Caco-2 (cell line): Measurements from ENCODE around the gene SLC35E1. TPM values are rescaled to one million over a fixed set of nuclear protein-coding genes. Genes with fewer than 3 reads are reported as not detected.

Experiments used
- BruUV-seq: library from RNA; stranded (reverse); fragments of 400-500 nt; replicated peaks from 2 replicates; lab custom pipeline; 2021; lab: Mats Ljungman, UMichigan
- CTCF ChIA-PET: fragments of 300-600 bp; sonication (Branson Sonifier 250); formaldehyde crosslinking; loops from one replicate; lab custom pipeline; 2022; ENCODE audit warnings: antibody characterized with exemption; lab: Charles Lee
- POLR2A ChIA-PET: fragments of 300-600 bp; sonication (Branson Sonifier 250); formaldehyde crosslinking; loops from one replicate; lab custom pipeline; 2022; ENCODE audit warnings: antibody characterized with exemption; lab: Charles Lee
- DNase-seq, 2 experiments: peaks; one replicate each; pipeline versions ENCODE4 v3.0.0 to v3.0.0-alpha.2; 2020 to 2022
- H3K27me3 ChIP-seq: replicated peaks from 2 replicates; pipeline ENCODE4 v1.6.0; 2011; ENCODE audit warnings: low read length; ENCODE audit not compliant: control insufficient read depth, insufficient read depth
- H3K36me3 ChIP-seq: 2 replicates; pipeline ENCODE4 v1.5.1; 2011; ENCODE audit warnings: low read length; ENCODE audit not compliant: control insufficient read depth, insufficient read depth
- H3K4me1 ChIP-seq: fragments of 250-450 bp; sonication (Bioruptor Pico); 2 replicates; pipeline ENCODE4 v1.5.1; 2020; ENCODE audit warnings: mild to moderate bottlenecking
- H3K4me3 ChIP-seq: 2 replicates; pipeline ENCODE4 v1.5.1; 2011; ENCODE audit warnings: low read depth, mild to moderate bottlenecking, control low read depth, low read length
- H3K9me3 ChIP-seq: fragments of 250-450 bp; sonication (Bioruptor Pico); 2 replicates; pipeline ENCODE4 v1.5.1; 2020; ENCODE audit warnings: mild to moderate bottlenecking, moderate library complexity
- H3K27ac Mint-ChIP-seq: one replicate; pipeline ENCODE4 v1.8.0; 2022; ENCODE audit warnings: mixed read lengths; ENCODE audit not compliant: unreplicated experiment
- H3K27me3 Mint-ChIP-seq: one replicate; pipeline ENCODE4 v1.8.0; 2022; ENCODE audit warnings: mixed read lengths; ENCODE audit not compliant: insufficient read depth, unreplicated experiment
- H3K36me3 Mint-ChIP-seq: one replicate; pipeline ENCODE4 v1.8.0; 2022; ENCODE audit warnings: mild to moderate bottlenecking, mixed read lengths; ENCODE audit not compliant: insufficient read depth, unreplicated experiment
- H3K4me1 Mint-ChIP-seq: one replicate; pipeline ENCODE4 v1.8.0; 2022; ENCODE audit warnings: low read depth, mixed read lengths; ENCODE audit not compliant: unreplicated experiment
- H3K4me3 Mint-ChIP-seq: one replicate; pipeline ENCODE4 v1.8.0; 2022; ENCODE audit warnings: mild to moderate bottlenecking, moderate library complexity, mixed read lengths; ENCODE audit not compliant: unreplicated experiment
- H3K9me3 Mint-ChIP-seq: one replicate; pipeline ENCODE4 v1.8.0; 2022; ENCODE audit warnings: mixed read lengths; ENCODE audit not compliant: unreplicated experiment
- CTCF ChIP-seq, 2 experiments: fragments of 200-600 bp in 1 of 2; IDR thresholded peaks; 1 replicate in 1 of 2; 2 replicates in 1 of 2; pipeline versions ENCODE4 v1.5.1 to v1.8.0; 2011 to 2022; ENCODE audit warnings: antibody characterized with exemption in 1 of 2, control low read depth in 1 of 2, inconsistent platforms in 1 of 2, low read depth in 1 of 2, low read length in 1 of 2, mild to moderate bottlenecking in 1 of 2, moderate library complexity in 1 of 2; ENCODE audit not compliant: insufficient read depth in 1 of 2, severe bottlenecking in 1 of 2, unreplicated experiment in 1 of 2
- intact Hi-C: fragments of 100-400 bp; cut with micrococcal nuclease; formaldehyde crosslinking; loops from one replicate; pipeline ENCODE4 v1.10.0; 2022; ENCODE audit not compliant: unreplicated experiment
- total RNA-seq: library from RNA; stranded (reverse); gene quantifications from 2 replicates; pipeline ENCODE4 v1.2.3, GENCODE V29; 2022

SLC35E1 gene
- total RNA-seq, 1 experiment from 2014 or later, result 37.9 TPM

- Histone ChIP-seq H3K36me3 (peaks cover 6% of the 10 kb centered on the region; the same call in 1 of the 2 replicates), H3K9me3 (no peaks in the 10 kb centered on the region)
Measured at GRCh38 chr19:16519230-16519687, 53.0 kb downstream of the SLC35E1 start.

GRCh38 chr19:16518483-16519229, 53.6 kb downstream of the SLC35E1 start:
- Mint-ChIP-seq H3K4me3 (no peak overlapping the region), H3K9me3 (no peaks in the 10 kb centered on the region), H3K4me1 (no peaks in the 10 kb centered on the region), H3K36me3 (peaks cover 80% of the 10 kb centered on the region), H3K27me3 (no peaks in the 10 kb centered on the region), H3K27ac (no peak overlapping the region)
- DNase-seq, result no peak
- Histone ChIP-seq H3K9me3 (no peaks in the 10 kb centered on the region), H3K4me3 (no peak overlapping the region), H3K27me3 (no peaks in the 10 kb centered on the region), H3K4me1 (no peaks in the 10 kb centered on the region), H3K36me3 (peaks cover 5% of the 10 kb centered on the region; the same call in 1 of the 2 replicates)
- intact Hi-C loops, result no loop called here
- ChIA-PET POLR2A (no interaction called here), CTCF (interaction anchor here (1.1 kb wide), 1 partner anchor 77 kb away, joined by 3 read pairs; no protein-coding TSS in a partner anchor)
- peak in 1 of 2 experiments; percentile 15 for TF ChIP-seq CTCF (IDR thresholded peaks at IDR 0.05; ENCODE audit: insufficient read depth in 1 of 2, low read depth in 1 of 2, low read length in 1 of 2, severe bottlenecking in 1 of 2, unreplicated experiment in 1 of 2)
- no TSS peak for BruUV-seq

More at GRCh38 chr19:16519230-16519687, 53.0 kb downstream of the SLC35E1 start:
- H3K4me1 Mint-ChIP-seq, result no peaks in the 10 kb centered on the region
- H3K9me3 Mint-ChIP-seq, result no peaks in the 10 kb centered on the region
- H3K36me3 Mint-ChIP-seq, result peaks cover 86% of the 10 kb centered on the region
- H3K4me3 Mint-ChIP-seq, result no peak overlapping the region
- no peak for DNase-seq
- no TSS peak for BruUV-seq
- H3K4me3 ChIP-seq, result no peak overlapping the region
- no peaks in the 10 kb centered on the region for H3K27me3 Mint-ChIP-seq
- no peak overlapping the region for H3K27ac Mint-ChIP-seq
- H3K4me1 ChIP-seq, result no peaks in the 10 kb centered on the region
- intact Hi-C loops, result no loop called here
- no peak for TF ChIP-seq CTCF (IDR thresholded peaks at IDR 0.05; ENCODE audit: insufficient read depth in 1 of 2, low read depth in 1 of 2, low read length in 1 of 2, severe bottlenecking in 1 of 2, unreplicated experiment in 1 of 2)
- H3K27me3 ChIP-seq, result no peaks in the 10 kb centered on the region
- POLR2A ChIA-PET, result no interaction called here
- CTCF ChIA-PET, result no interaction called here

GRCh38 chr19:16518061-16518460, 54.2 kb downstream of the SLC35E1 start:
- no peak for DNase-seq
- intact Hi-C loops, result no loop called here

More at GRCh38 chr19:16518061-16518460, 54.2 kb downstream of the SLC35E1 start:
- Mint-ChIP-seq H3K27ac (no peak overlapping the region), H3K36me3 (peaks cover 74% of the 10 kb centered on the region), H3K27me3 (no peaks in the 10 kb centered on the region), H3K4me1 (no peaks in the 10 kb centered on the region), H3K9me3 (no peaks in the 10 kb centered on the region), H3K4me3 (no peak overlapping the region)
- TF ChIP-seq CTCF (IDR thresholded peaks at IDR 0.05; ENCODE audit: insufficient read depth in 1 of 2, low read depth in 1 of 2, low read length in 1 of 2, severe bottlenecking in 1 of 2, unreplicated experiment in 1 of 2), result no peak
- Histone ChIP-seq H3K36me3 (peaks cover 2% of the 10 kb centered on the region; the same call in 1 of the 2 replicates), H3K4me1 (no peaks in the 10 kb centered on the region), H3K4me3 (no peak overlapping the region), H3K9me3 (no peaks in the 10 kb centered on the region), H3K27me3 (no peaks in the 10 kb centered on the region)
- ChIA-PET CTCF (interaction anchor here (1.1 kb wide), 1 partner anchor 76 kb away, joined by 3 read pairs; no protein-coding TSS in a partner anchor), POLR2A (no interaction called here)
- TSS peak; percentile 87 for BruUV-seq
